ENCODE measurements around the gene GLIPR2. TPM values are rescaled to one million over a fixed set of nuclear protein-coding genes. Genes with fewer than 3 reads are reported as not detected.

The GLIPR2 gene
- total and polyA plus RNA-seq, 2 donors (not counting 3 experiments of a cell fraction or from before 2014, with no cell fraction given), result 22.0 to 42.4 TPM

DNA sequence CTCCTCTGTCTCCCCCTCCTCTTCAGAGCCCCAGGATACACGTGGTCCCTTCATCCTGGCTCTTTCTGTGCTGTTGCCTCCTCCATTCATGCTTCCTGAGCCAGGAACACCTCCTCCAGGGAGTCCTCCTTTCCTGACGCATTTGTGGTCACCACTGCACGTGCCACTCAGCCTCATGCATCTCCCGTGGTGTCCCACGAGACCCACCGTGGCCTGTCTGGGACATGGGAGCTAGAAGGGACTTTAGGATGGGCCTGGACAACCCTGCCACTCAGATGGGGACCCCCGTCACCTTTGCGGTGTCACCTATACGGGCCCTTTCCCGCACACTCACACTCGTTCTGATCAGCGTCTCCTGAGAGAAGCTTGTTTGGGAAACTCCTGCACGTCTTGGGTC, 6.7 kb downstream of the GLIPR2 start:
- Histone ChIP-seq H2AFZ (ENCODE audit: low read depth, low read length) (no peak overlapping the region), H3K9me1 (replicated peaks; ENCODE audit: control insufficient read depth, extremely low read depth, insufficient read depth, low read length) (no peaks in the 10 kb centered on the region), H3K4me1 (ENCODE audit: control insufficient read depth, extremely low read depth, insufficient read depth, low read length) (peaks cover 2% of the 10 kb centered on the region), H3K79me2 (ENCODE audit: control insufficient read depth, insufficient read depth, low read length) (no peaks in the 10 kb centered on the region), H3K36me3 (ENCODE audit: control insufficient read depth in 2 of 2, extremely low read depth in 1 of 2, insufficient read depth in 2 of 2, low read length in 2 of 2) (no peaks in the 10 kb centered on the region), H3K27me3 (ENCODE audit: control insufficient read depth in 2 of 2, insufficient read depth in 2 of 2, low read length in 2 of 2) (no peaks in the 10 kb centered on the region), H3K9ac (replicated peaks; ENCODE audit: extremely low read depth, insufficient read depth, low read length) (no peak overlapping the region), H3K4me2 (ENCODE audit: insufficient read depth, low read length) (no peak overlapping the region), H4K20me1 (replicated peaks; ENCODE audit: control insufficient read depth, extremely low read depth, insufficient read depth, low read length) (no peaks in the 10 kb centered on the region), H3K4me3 (replicated peaks in 1 of 3; ENCODE audit: insufficient read depth in 1 of 3, low read depth in 1 of 3, low read length in 3 of 3) (no peak overlapping the region), H3K9me3 (replicated peaks; ENCODE audit: control insufficient read depth, insufficient read depth, low read length) (no peaks in the 10 kb centered on the region), H3K27ac (ENCODE audit: insufficient read depth, low read depth, low read length) (no peak overlapping the region)
- no peak for TF ChIP-seq MAX (IDR thresholded peaks at IDR 0.05; ENCODE audit: insufficient read depth, insufficient read length)
- TF ChIP-seq JUN (IDR thresholded peaks at IDR 0.05; ENCODE audit: borderline replicate concordance, insufficient read depth, insufficient read length, low read depth), result no peak
- TF ChIP-seq POLR2AphosphoS5 (IDR thresholded peaks at IDR 0.05; ENCODE audit: insufficient read depth, low read depth, low read length), result no peak
- TF ChIP-seq GATA2 (IDR thresholded peaks at IDR 0.05; ENCODE audit: insufficient read depth, insufficient read length, low read depth, low read length), result no peak
- no peak for TF ChIP-seq FOS (IDR thresholded peaks at IDR 0.05; ENCODE audit: borderline replicate concordance, insufficient read depth, low read length)
- TF ChIP-seq POLR2A (IDR thresholded peaks at IDR 0.05; ENCODE audit: low read depth, low read length), result no peak
- no peak for TF ChIP-seq MYC (IDR thresholded peaks at IDR 0.05; ENCODE audit: low read depth, low read length)
- dilution Hi-C loops (cut with MboI; ENCODE audit: extremely low pct_ligation_motif_present, low sequenced_read_pairs), result no loop called here
- ChIA-PET CTCF (interaction anchor here (8.0 kb wide), 1 partner anchor 22 kb away, joined by 76 read pairs; no protein-coding TSS in a partner anchor), POLR2A (no interaction called here)
- intact Hi-C loops (cut with micrococcal nuclease), result no loop called here
- no peak for FAIRE-seq
- no peak for DNase-seq (ENCODE audit: low read depth, low spot score)
- BruUV-seq (replicated peaks), result no TSS peak
